A549 (cell line): ENCODE results near the gene METTL3.
"Not testable (repeated sequence)": the region's sequence is repeated elsewhere in the genome, so short reads cannot be mapped to it uniquely, and the experiment has no call there.

Experiments
- BHLHE40 ChIP-seq: IDR thresholded peaks from 2 replicates; pipeline ENCODE4 v1.6.1; 2012; ENCODE audit warnings: low read depth, low read length, inconsistent platforms
- HOXA7 ChIP-seq: fragments of 250-450 bp; sonication (Bioruptor Pico); IDR thresholded peaks from 2 replicates; pipeline ENCODE4 v1.5.0; 2020; ENCODE audit warnings: mild to moderate bottlenecking, moderate library complexity
- JUNB ChIP-seq: fragments of >200 bp; sonication (Bioruptor Twin); formaldehyde crosslinking; IDR thresholded peaks from 2 replicates; pipeline ENCODE4 v1.6.1; 2016
- KDM1A ChIP-seq: fragments of 200-600 bp; sonication (generic); IDR thresholded peaks from 2 replicates; pipeline ENCODE4 v1.6.1; 2016; ENCODE audit warnings: low read depth, mild to moderate bottlenecking
- POLR2A ChIP-seq: IDR thresholded peaks from 2 replicates; pipeline ENCODE4 v1.6.1; 2012; ENCODE audit warnings: mild to moderate bottlenecking, low read length
- RAD21 ChIP-seq, 2 experiments: fragments of >200 bp in 1 of 2; sonication (Bioruptor Twin) in 1 of 2; formaldehyde crosslinking in 1 of 2; IDR thresholded peaks in 1 of 2; conservative IDR thresholded peaks in 1 of 2; 2 replicates in 1 of 2; 3 replicates in 1 of 2; pipeline ENCODE4 v1.6.1; 2012 to 2018; ENCODE audit warnings: inconsistent platforms in 1 of 2
- RNF2 ChIP-seq: fragments of 200-600 bp; sonication (generic); IDR thresholded peaks from 2 replicates; pipeline ENCODE4 v1.6.1; 2016; ENCODE audit warnings: low read depth, mild to moderate bottlenecking, antibody characterized with exemption, moderate library complexity, borderline replicate concordance
- SMC3 ChIP-seq: fragments of >200 bp; sonication (Bioruptor Twin); formaldehyde crosslinking; IDR thresholded peaks from 3 replicates; pipeline ENCODE4 v1.6.1; 2018; ENCODE audit warnings: inconsistent platforms
- TF ChIP-seq, protein P1 (sequence below): fragments of >200 bp; sonication (Bioruptor Twin); formaldehyde crosslinking; IDR thresholded peaks from 3 replicates; pipeline ENCODE4 v1.5.1; 2016

- TF ChIP-seq RAD21 (conservative IDR thresholded peaks at IDR 0.05 in 1 of 2, IDR thresholded peaks at IDR 0.05 in 1 of 2); POLR2A; KDM1A; JUNB; BHLHE40; RNF2; HOXA7 (CRISPR knock-in tag); SMC3: not testable (repeated sequence)
- TF ChIP-seq, protein P1, sequence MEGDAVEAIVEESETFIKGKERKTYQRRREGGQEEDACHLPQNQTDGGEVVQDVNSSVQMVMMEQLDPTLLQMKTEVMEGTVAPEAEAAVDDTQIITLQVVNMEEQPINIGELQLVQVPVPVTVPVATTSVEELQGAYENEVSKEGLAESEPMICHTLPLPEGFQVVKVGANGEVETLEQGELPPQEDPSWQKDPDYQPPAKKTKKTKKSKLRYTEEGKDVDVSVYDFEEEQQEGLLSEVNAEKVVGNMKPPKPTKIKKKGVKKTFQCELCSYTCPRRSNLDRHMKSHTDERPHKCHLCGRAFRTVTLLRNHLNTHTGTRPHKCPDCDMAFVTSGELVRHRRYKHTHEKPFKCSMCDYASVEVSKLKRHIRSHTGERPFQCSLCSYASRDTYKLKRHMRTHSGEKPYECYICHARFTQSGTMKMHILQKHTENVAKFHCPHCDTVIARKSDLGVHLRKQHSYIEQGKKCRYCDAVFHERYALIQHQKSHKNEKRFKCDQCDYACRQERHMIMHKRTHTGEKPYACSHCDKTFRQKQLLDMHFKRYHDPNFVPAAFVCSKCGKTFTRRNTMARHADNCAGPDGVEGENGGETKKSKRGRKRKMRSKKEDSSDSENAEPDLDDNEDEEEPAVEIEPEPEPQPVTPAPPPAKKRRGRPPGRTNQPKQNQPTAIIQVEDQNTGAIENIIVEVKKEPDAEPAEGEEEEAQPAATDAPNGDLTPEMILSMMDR = not testable (repeated sequence)
These were observed 33.4 kb upstream of the METTL3 start for GRCh38 chr14:21544588-21544987.
